ENCODE measurements around the gene ERBB4.

- TF ChIP-seq POLR2A (IDR thresholded peaks at IDR 0.05) = no peak
- TF ChIP-seq CTCF (IDR thresholded peaks at IDR 0.05) = no peak
Observed at GRCh38 chr2:211408483-211408891, 1130.1 kb downstream of the ERBB4 start.

Data from Peyer's patch (tissue), 4 donors.